GM12801 (cell line): ENCODE measurements around the gene IGSF23.

Experiments
- TF ChIP-seq, protein P1 (sequence below): IDR thresholded peaks from one replicate; pipeline ENCODE4 v1.5.1; 2011; ENCODE audit warnings: control low read depth; ENCODE audit not compliant: insufficient read length; ENCODE audit errors: extremely low read depth

The IGSF23 gene

DNA sequence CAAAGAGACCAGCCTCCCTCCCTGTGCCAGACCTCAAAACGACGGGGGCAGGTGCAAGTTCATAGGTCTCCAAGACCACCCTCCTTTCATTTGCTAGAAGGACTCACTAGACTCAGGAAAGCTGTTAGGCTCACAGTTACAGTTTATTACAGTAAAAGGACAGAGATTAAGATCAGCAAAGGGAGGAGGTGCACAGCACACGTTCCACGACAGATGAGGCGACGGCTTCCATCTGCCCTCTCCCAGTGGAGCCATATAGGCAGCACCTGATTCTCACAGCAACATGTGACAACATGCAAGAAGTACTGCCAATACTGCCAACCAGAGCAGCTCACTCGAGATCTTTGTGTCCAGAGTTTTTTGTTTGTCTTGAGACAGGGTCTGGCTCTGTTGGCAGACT is 48.5 kb downstream of the IGSF23 start:
- TF ChIP-seq, protein P1, sequence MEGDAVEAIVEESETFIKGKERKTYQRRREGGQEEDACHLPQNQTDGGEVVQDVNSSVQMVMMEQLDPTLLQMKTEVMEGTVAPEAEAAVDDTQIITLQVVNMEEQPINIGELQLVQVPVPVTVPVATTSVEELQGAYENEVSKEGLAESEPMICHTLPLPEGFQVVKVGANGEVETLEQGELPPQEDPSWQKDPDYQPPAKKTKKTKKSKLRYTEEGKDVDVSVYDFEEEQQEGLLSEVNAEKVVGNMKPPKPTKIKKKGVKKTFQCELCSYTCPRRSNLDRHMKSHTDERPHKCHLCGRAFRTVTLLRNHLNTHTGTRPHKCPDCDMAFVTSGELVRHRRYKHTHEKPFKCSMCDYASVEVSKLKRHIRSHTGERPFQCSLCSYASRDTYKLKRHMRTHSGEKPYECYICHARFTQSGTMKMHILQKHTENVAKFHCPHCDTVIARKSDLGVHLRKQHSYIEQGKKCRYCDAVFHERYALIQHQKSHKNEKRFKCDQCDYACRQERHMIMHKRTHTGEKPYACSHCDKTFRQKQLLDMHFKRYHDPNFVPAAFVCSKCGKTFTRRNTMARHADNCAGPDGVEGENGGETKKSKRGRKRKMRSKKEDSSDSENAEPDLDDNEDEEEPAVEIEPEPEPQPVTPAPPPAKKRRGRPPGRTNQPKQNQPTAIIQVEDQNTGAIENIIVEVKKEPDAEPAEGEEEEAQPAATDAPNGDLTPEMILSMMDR, result no peak

DNA sequence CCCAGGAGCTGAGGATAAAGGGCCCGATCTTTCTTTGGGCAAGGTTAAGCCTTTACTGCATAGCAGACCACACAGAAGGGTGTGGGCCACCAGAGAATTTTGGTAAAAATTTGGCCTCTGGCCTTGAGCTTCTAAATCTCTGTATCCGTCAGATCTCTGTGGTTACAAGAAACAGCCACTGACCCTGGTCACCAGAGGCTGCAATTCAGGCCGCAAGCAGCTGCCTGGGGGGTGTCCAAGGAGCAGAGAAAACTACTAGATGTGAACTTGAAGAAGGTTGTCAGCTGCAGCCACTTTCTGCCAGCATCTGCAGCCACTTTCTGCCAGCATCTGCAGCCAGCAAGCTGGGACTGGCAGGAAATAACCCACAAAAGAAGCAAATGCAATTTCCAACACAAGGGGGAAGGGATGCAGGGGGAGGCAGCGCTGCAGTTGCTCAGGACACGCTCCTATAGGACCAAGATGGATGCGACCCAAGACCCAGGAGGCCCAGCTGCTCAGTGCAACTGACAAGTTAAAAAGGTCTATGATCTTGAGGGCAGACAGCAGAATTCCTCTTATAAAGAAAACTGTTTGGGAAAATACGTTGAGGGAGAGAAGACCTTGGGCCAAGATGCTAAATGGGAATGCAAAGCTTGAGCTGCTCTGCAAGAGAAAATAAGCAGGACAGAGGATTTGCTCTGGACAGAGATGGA is 49.5 kb downstream of the IGSF23 start:
- TF ChIP-seq, protein P1, result no peak

DNA sequence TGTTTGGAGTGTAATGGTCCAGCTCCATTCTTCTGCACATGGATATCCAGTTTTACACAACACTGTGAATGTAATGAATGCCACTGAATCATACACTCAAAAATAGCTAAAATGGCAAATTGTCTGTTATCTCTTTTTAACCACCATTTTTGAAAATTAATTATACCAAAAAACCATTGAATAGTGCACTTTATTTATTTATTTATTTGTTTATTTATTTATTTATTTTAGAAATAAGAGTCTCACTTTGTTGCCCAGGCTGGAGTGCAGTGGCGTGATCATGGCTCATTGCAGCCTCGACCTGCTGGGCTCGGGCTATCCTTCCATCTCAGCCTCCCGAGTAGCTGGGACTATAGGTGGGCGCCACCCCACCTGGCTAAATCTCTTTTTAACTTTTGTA is 50.6 kb downstream of the IGSF23 start:
- TF ChIP-seq, protein P1, result no peak

DNA sequence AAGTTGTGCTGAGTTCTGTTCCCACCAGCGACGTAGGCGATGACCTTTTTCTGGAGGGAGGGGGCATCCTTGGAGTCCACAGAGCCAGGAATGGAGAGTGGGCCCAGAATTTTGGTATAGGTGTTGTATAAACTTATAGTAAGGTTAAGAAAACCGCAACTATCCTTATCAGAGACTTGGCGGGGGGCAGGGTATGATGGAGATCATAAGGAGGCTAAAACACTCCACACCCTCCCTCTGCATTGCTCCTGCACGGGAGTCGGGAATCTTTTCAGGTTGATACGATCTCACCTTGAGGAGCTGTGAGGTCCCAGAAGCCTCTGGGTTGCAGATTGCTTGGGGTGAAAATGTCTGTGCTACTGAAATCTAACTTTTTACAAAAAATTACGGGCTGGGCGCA is 51.6 kb downstream of the IGSF23 start:
- TF ChIP-seq, protein P1, result no peak

DNA sequence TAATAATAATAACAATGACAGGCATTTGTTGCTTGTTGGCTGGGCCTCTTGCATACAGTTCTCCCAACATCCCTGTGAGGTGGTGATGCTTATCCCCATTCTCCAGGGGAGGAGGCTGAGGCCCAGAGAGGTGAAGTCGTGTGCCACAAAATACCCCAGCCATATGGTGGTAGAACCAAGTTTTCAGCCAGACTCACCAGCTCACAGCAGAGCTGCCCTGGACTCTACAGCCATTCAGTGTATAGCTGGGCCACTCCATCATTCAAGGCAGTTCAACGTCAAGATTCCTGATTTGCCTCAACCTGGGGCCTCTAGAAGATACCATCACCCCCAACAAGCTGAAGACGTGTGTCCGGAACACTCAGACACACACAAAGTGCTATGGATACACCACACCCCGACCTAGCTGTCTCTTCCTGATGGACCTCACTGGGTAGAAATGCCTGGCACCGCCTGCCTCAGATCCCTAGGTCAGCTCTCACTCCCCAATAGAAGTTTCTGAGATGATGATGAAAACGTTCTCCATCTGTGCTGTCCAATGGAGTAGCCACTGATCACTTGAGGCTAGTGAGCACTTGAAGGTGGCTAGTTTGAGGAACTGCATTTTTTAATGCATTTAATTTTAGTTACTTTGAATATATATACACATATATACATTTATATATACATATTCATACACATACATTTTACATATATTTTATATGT is 53.6 kb downstream of the IGSF23 start:
- TF ChIP-seq, protein P1, result no peak

DNA sequence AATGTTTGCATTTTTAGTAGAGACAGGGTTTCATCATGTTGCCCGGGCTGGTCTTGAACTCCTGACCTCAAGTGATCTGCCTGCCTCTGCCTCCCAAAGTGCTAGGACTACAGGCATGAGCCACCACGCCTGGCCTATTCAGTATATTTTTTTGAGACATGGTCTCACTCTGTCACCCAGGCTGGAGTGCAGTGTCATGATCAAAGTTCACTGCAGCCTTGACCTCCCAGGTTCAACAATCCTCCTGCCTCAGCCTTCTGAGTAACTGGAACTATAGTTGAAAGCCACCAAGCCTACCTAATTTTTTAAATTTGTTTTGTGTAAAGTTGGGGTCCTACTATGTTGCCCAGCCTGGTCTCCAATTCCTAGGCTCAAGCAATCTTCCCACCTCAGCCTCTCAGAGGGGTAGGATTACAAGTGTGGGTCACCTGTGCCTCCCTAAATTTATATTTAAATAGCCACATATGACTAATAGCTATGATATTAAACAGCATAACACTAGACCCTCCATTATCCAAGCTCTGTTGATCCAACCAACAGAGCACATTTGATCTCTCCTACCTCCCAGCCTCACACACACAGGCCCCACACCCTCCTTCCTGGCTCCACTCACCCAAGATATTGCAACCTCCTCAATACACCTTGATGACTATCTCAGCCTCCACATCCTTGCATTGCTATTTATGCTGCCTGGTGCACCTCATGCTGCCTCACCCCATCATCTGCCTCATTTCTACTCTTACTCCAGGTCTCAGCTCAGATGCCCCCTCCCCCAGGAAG is 55.8 kb downstream of the IGSF23 start:
- TF ChIP-seq, protein P1, result no peak

DNA sequence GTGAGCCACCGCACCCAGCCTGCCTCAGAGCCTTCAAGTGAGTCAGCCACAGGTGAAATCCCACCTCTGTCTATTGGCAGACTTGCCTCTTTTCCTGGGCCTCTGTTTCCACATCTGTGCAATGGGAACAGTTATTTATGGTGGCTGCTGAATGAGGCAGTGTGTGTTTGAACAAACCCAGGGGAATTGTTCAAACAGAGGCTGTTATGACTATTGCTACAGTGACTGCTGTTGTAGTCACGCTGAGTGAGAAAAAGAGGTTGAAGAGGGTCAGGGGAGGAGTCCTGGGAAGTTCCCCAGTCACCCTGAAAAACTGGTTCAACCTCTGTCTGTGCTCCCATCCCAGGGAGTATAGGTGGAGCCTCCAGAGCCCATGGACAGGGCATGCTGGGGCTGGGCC is 58.0 kb downstream of the IGSF23 start, which contains the start of gene CEACAM19:
Gene CEACAM19 (plus strand): TSS at position 83 of the 400 bp plus-strand sequence. CDS start 450 bp downstream, outside the sequence.
- TF ChIP-seq, protein P1, result no peak
